HG02571 (cell line): Measurements from ENCODE around the gene CPNE4.
"Not testable (repeated sequence)": the region's sequence is repeated elsewhere in the genome, so short reads cannot be mapped to it uniquely, and the experiment has no call there.

Source experiments
- ATAC-seq: cut with Tn5 transposase; IDR thresholded peaks from one replicate; pipeline ENCODE4 v1.9.1; 2021; ENCODE audit warnings: mild to moderate bottlenecking, moderate library complexity; ENCODE audit not compliant: unreplicated experiment

CPNE4 gene

DNA sequence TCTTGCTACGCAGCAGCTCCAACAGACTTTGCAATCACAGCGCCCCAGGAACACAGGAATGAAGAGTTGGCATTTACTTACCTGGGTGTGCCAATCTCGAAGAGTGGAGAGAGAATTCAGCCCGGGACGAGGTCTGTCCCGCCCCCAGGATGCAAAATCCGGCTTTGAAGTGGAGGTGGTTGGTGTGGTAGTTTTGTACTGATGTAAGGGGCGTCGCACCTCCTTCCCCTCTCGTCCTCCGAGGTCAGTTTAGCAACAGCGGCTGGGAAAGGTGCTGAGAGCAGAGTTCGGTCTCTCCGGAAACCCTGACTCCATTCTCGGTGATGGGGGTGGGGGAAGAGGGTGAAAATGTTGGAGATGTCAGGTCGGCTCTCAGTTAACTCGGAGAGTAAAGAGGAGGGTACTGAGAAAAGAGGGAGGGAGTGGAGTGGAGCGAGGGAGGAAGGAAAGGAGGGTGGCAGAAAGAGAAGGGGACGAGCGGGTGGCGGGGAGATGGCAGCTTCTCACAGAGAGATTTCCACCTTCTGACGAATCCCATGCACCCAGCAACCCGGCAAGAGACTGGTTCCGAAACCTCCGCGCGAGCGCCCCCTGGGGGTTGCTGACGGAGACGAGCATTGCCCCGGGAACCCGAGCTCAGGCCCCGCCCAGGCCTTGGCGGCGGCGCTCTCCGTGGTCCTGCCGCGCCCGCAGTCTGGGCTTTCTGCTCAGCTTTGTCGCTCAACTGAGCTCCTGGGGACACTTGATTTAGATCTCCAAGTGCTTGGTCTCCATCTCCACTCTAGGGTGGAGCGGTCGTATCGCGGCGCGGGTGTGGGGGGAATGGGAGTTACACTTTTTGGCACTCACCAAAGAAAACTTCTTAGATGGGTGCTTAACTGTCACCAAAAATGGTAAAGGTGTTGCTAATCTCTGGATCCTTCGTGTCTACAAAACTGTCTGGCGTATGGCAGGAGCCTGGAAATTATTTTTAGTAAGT, at the start of gene CPNE4:
CPNE4 (minus strand) TSS at position 529 of the 979 bp plus-strand sequence.
- no peak for ATAC-seq

DNA sequence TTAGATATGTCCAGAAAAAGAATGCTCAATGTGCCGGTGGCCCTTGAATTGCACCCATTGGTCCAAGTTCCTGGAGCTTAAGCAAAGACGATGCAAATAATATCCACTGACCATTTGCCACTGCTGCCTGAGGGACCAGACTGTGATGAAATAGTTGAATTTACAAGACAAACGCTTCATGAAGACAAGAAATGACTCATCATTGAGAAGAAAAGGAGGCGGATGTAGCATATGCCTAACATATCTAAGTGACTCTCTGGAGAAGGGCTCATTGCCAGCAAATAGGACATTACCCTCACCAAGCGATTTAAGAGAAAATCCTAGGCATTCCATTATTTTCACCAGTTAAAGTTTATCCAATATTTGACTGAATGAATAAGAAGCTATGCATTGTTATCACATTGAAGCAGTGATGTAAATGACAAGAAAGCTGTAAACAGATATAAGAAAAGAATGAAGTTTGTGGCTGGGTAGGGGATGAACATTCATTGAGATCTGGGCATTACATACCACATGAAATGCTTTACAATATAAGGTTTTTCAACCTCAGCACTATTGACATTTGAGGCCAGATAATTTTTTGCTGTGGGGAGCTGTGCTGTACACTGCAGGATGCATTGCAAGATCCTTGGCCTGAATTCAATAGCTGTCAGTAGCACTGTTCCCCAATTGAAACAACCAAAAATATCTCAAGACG, 48.9 kb upstream of the CPNE4 start:
- ATAC-seq, result no peak

DNA sequence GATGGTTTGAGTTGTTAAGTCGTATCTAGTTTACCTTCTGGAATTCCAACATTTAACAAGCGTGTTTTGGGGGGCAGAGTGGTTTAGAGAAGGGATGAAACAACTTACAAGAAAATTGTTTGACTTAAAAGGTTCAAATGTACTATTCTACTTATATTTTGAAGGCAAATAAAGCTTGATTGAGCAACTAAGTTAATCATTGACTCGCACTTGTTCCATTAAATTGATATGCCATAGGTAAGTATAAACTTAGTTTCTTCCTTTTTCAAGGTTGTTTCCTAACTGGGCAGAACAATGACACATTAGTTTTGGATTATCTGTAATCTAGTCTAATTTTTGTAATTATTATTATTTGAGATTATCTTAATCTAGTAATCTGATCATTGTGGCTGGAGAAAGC, 48.3 kb upstream of the CPNE4 start:
- ATAC-seq, result no peak

DNA sequence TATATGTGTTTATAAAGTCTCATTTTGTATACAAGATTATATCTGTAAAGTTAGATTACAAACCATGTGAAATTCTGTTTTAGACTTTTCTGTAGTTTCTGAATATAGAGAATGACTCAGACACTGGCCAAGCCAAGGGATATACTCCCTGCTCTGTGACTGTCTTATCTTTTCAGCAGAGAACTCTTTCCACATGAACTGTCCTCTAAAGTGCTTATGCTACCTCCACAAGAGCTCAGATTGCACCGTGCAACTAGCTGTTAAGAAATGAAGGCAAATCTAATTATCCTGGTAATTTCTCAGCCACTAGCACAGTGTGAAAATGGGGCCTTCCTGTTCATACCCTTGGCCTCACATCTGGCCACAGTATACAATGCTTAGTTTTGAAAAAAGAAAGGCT, 44.3 kb upstream of the CPNE4 start:
- no peak for ATAC-seq

DNA sequence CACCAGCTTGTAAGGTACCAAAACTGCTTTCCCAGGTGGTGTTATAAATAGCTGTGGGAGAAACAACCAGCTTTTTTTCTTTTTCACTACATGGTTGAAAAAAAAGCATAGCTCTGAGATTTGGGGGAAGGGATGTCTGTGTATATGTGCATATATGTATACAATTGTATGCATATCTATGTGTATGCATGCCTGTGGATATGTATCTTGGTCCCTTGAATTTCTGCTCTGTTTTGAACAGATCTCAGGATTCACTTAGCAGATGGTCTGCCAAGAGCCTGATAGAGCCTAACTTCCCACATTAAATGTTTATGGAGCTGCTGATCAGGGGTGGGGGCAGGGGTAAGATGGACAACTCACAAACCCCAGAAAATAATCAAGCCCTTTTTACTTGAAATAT, 39.0 kb upstream of the CPNE4 start:
- no peak for ATAC-seq

DNA sequence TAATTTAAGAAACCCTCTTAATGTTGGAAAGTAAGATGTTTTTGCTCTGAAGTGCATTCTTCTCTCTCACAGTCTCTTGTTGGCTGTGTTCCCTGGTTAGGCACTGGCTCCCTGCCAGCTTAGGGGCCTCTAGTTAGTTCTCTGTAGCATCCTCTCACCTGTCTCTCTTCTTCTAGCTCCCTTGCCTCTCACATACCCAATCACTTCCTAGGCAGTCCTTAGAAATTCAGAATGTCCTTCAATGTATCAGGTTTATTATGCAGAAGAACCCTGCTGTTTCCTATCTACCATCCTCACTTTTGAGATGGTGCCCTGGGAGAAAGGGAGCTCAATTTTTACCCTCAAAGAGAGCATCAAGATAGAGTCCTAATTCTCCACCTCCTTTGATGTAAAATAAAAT, 36.2 kb upstream of the CPNE4 start:
- no peak for ATAC-seq

DNA sequence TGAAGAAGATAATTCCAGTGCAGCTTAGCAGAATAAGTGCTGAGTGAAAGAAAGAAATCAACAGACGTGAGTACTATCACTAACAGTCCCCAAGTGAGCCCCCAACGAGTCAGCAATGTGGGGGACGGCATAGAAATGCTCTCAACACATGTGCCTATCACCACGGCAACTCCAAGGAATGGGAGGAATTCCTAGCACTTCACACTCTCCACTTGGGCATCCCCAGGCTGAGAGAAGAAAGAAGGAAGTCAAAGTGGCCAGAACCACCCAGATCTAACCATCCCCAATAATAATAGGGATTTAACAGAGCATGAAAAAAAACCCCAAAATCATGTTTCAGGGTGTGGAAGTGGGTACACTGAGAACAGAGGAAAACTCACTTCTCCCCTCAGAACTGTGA, 29.3 kb upstream of the CPNE4 start:
- ATAC-seq, result no peak

DNA sequence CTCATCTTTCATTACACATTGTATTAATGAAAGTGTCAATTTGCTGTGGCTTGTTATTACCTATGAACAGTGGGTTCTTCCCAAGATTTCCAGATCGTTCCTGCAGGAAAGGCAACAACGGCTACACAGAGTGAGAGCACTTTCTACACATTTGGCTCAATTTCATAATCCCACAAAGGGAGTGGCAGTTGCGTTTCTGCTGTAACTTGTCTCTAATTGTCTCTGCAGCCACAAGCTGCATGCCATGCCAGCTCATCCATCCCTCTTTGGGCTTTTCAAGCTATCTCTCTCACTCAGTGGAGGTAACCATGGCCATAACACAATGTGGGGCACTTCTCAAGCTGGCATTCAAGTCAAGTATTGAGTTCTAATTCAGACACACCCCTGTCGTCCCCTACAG, 27.7 kb upstream of the CPNE4 start:
- ATAC-seq, result no peak

DNA sequence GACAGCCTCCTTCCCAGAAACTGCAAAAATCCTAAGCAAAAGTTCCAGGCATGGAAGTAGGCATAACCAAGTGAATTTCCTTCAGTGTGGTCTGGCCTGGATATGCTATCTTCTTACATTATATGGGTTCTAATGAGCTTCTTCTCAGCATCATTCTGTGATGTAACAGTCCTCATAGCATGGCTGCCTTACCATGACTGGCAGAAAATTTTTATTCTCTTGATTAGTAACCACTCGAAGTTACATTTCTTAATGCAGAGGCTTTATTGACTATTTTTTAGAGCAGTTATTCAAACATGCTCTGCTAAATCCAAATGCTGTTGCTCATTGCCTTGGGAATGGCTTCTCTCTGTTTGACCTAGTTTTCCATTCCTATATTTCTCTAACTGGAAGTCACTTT, 21.1 kb upstream of the CPNE4 start:
- no peak for ATAC-seq

DNA sequence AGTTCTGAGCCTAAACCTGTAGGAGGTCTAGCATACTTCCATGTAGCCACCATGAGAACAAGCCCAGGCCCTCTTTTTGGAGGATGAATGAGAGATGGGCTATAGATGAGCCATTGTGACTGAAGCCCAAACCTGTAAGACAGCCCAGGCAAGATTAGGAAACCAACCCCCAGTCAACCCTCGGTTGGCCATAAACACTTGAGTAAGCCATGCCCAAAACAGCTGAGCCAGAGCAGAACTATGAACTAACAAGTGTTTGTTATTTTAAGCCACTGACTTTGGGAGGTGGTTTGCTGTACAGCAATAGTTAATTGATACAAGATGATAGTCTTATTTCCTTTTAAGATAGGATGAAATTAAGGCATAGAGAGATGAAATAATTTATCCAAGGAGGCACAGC, 12.4 kb upstream of the CPNE4 start:
- ATAC-seq, result no peak

DNA sequence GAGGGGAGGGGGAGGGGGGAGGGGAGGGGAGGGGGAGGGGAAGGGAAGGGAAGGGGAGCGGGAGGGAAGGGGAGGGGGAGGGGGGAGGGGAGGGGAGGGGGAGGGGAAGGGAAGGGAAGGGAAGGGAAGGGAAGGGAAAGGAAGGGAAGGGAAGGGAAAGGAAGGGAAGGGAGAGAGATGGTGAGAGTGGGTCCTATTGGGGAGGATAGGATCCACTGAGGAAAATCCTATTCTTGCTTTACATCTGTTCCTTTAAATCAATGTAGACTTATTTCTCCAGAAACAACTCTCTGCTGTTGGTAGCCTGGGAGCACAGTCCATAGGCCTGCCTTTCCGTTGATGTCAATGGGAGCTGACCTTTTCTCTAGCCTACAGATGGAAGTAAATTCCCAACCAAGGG, 10.1 kb upstream of the CPNE4 start:
- not testable (repeated sequence) for ATAC-seq

DNA sequence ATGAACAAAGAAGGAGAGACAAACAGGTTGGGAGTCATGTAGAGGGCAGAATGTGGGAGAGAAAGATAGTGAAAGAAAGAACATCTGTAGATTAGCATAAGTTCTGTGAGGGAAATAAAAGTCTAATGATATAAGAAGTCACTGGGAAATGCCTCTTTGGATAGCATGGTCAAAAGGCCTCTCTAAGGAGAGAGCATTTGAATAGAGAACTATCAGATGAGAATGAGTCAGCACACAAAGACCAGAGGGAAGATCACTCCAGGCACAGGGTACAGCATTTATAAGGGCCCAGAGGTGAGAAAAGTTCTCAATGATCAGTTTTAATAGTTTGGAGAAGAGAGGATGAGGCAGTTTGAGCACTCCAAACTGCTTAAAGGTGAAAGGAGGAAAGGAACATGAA, 7.9 kb upstream of the CPNE4 start:
- ATAC-seq, result no peak

DNA sequence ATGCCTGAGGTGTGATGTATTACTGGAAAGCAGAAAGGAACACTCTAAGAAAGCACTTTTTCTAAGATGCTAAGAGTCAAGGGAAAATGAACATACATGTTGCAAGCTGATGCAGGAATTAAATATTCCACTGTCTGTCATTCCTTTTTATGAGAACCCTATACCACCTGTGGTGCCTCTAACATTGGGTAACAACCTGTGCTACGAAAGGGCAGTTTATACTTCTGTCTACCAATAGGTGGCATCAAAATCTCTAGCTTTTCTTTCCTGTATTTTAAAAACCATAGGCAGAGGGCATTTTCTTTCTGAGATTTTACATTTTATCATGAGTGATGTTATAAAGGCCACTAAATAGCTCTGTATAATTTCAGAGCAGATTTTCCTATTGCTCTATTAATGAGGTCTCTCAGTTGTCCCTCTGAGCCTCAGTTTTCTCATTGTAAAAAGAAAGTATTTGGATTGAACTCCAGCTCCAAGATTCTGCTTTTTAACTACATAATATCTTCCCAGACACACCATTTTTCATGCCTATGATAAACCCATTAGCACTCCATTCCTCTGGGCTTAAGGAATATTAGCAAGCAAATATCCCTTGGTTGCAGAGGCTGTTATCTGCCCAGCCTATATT, 3.5 kb upstream of the CPNE4 start:
- no peak for ATAC-seq

DNA sequence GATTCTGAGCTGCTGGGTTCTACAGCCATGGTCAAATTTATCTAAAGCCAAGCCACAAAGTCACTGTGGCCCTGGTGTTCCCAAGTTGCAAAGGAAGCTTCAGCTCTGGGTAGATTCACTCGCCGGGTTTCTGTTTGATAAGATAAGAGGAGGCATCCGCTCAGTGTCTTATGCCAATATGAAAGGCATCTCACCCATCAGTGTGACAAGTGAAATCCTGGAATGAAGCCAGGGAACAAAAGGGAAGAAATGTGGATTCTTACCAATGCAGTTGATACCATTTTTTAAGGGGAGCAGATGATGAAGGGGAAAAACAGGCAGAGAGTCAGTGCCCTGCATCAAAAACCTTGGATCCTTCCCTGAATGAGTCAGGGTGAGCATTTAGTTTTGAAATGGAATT, 2.8 kb upstream of the CPNE4 start:
- ATAC-seq, result no peak

DNA sequence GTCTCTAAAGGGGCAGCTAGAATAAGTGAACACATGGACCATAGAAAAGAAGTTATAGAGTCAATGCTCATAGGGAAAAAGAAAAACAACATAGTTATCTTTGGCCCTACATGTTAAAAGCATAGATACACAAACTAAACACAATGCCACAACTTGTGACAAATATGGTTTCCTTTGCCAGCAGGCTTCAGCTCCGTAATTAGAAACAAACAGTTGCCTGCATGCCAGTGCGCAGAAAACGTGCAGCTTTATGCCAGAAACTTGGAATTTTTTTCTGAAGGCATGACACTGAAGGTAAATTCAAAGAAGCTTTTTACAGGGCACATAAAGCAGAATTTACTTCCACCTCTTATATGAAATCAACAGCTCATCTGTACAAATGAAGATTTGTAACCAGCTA, 2.2 kb upstream of the CPNE4 start:
- ATAC-seq, result no peak

DNA sequence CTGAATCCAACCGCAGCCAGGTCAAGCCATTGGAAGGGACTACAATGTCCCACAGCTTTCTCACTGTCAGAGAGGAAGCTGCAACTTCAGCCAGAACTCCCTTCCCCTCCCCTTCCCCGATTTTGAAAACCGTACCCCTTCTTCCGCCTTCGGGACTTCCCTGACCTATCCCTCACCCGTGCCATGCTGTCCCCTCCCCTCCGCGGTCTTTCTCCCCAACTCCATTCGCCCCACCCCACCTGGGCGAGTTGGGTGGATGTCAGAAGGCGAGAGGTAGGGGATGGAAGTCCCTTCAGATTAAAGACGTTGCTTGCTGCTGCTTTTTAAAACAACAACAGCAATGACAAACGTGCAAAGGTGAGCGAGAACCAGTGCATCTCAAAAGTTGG, 723 bp downstream of the CPNE4 start:
- ATAC-seq, result no peak

DNA sequence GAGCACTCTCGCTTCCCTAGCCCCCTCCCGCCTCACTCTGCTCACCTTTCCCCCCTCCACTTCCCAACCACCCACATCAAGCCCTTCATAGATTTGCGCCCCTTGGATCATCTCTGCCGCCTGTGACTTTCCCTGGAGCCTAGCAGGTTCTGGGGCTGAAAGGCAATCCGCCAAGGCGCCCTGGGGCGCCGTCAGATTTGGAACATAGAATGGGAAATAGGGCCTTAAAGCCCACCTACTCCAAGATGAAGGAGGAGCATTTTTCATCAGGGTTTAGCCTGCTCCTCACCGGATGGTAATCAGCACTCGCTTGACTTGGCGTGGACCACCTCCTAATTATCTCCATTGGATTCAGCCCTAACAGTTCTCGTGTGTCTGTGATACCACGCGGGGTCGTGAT, 1.3 kb downstream of the CPNE4 start:
- no peak for ATAC-seq

DNA sequence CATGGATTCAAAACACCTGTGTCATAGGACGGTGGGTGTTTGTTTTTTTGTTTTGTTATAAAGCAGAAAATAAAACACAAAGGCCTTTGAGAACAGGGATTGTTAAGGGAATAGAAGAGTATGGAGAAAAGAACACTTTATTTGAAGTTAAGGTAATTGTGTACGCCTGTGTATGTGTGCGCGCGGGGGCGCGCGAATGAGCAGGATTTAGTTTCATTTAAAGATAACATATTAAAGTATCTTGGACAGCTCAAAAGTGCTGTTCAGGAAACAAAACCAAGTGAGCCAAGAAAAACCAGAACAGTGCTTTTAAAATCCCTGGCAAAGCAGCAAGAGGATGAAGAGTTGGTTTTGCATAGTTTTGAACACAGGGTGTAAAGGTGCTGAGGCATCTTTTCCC, 1.9 kb downstream of the CPNE4 start:
- no peak for ATAC-seq

DNA sequence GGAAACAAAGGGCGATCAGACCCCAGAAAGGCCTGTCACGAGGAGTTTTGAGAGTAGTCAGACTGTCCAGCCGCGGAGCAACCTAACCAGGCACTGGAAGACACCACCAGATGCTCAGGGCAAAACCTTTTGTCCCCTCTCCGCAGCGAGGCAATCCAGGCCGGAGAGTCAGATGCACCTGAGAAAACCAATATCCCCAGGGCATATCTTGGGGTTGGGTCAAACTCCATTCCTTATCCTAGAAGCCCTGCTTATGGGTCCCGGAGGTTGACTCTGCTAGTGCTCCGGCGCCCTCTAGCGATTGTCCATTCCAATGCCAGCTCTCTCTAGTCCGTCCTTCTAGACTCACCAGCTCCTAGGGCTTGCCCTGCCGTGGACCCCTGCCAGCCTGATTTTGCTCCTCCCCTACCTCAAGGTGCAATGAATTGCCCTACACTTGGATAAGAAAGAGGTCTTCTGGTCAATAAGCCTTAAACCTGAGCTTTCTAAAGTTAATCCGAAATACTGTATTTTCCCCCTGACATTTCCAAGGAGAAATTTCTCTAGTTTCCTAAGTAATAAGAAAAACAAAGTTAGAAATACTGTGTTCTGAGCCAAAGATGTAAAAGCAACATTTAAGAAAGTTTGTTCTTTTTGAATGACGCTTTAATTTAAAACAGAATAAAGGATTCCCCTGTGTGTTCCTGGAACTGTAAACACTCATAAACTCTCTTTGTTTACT, 5.5 kb downstream of the CPNE4 start:
- ATAC-seq, result peak; percentile 82

DNA sequence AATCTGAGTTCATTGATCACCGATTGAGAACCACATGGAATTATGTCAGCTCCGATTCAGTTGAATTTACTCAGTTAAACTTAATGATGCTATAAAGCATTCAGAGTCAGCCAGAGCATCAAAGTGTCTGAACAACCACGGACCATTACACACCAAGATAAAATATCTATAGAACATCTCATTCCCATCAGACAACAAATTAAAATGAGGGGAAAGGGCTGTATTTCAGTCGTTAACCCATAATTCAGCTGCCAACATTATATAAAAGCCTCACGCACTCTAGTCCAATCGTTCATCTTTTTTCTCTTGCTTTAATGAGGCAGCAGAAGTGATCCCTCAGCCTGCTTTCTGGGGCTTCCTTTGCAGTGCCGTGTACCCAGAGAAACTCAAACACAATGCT, 11.9 kb downstream of the CPNE4 start:
- no peak for ATAC-seq

DNA sequence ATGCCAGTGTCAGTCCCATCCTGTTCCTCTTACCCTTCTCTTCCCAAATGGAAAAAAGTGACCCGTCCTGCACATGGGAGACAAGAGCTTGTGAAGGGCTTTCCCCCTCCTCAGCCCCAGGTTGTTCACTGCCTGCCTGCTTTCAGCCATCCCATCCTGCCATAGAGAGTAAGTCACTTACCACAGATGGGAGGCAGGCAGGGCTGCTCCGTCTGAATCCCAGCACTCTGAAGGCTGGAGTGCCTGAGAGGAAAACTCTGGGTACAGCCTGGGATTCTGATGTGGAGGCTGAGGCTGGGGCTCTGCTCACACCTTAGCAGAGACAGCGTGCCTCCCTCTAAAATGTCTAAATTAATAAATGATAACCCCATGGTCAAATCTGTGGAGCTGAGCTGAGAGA, 14.8 kb downstream of the CPNE4 start:
- ATAC-seq, result no peak
